Activated CD8-positive, alpha-beta memory T cell treated with anti-CD3 and anti-CD28 coated beads, Interleukin-2, amount 50 U/mL, for 1 hour (primary cell): Measurements from ENCODE around the gene ADNP2.

Experiments used
- DNase-seq: peaks from one replicate; pipeline ENCODE4 v3.0.0-alpha.2; 2020; ENCODE audit errors: extremely low read depth

ADNP2 gene

GRCh38 chr18:80172056-80172455 is 63.0 kb downstream of the ADNP2 start:
- no peak for DNase-seq

GRCh38 chr18:80173060-80173459 is 64.0 kb downstream of the ADNP2 start:
- no peak for DNase-seq

- DNase-seq, result peak; percentile 62
Observed at GRCh38 chr18:80175451-80176204, 66.6 kb downstream of the ADNP2 start.

- no peak for DNase-seq
Observed at GRCh38 chr18:80176334-80177073, 67.4 kb downstream of the ADNP2 start.

GRCh38 chr18:80177128-80177527 is 68.1 kb downstream of the ADNP2 start:
- DNase-seq, result no peak

GRCh38 chr18:80178935-80179818 is 70.1 kb downstream of the ADNP2 start:
- no peak for DNase-seq

GRCh38 chr18:80179857-80180558 is 70.9 kb downstream of the ADNP2 start:
- no peak for DNase-seq

- no peak for DNase-seq
Observed at GRCh38 chr18:80180778-80181564, 71.9 kb downstream of the ADNP2 start.

GRCh38 chr18:80181642-80182461 is 72.8 kb downstream of the ADNP2 start:
- DNase-seq, result no peak

GRCh38 chr18:80182855-80183254 is 73.8 kb downstream of the ADNP2 start:
- DNase-seq, result no peak

GRCh38 chr18:80183273-80184050 is 74.4 kb downstream of the ADNP2 start:
- DNase-seq, result no peak

GRCh38 chr18:80184243-80184772 is 75.2 kb downstream of the ADNP2 start:
- no peak for DNase-seq

GRCh38 chr18:80185545-80185944 is 76.5 kb downstream of the ADNP2 start:
- no peak for DNase-seq

GRCh38 chr18:80187956-80188642 is 79.0 kb downstream of the ADNP2 start:
- DNase-seq, result no peak

GRCh38 chr18:80188643-80189530 is 79.8 kb downstream of the ADNP2 start:
- DNase-seq, result no peak

GRCh38 chr18:80189531-80189865 is 80.4 kb downstream of the ADNP2 start:
- no peak for DNase-seq
